Measurements from ENCODE around the gene HAAO. TPM values are rescaled to one million over a fixed set of nuclear protein-coding genes. Genes with fewer than 3 reads are reported as not detected.

HAAO gene
- total RNA-seq, 1 donor from 2014 or later, result 14.5 TPM

DNA sequence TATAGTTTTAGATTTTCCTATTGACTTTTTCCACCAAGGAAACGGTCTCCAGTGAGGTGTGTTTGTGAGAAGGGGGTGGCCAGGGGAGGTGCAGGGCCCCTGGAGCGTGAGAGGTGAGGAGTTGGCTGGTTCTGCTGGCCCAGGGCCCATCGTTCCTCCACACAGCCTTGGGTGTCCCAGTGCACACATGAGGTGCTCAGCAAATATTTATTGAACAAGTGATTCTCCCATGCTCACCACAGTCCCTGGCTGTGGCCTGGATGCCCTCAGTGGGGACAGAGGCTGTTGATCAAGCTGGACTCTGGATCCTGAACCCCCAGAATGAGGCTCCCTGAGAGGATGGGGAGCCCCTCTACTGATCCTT, 5.0 kb downstream of the HAAO start:
- Mint-ChIP-seq H3K4me3 (ENCODE audit: low read depth) (no peak overlapping the region), H3K4me1 (ENCODE audit: low read depth) (peaks cover 8% of the 10 kb centered on the region), H3K36me3 (ENCODE audit: insufficient read depth) (peaks cover 8% of the 10 kb centered on the region), H3K27me3 (peaks cover 3% of the 10 kb centered on the region), H3K27ac (no peak overlapping the region), H3K9me3 (ENCODE audit: low read depth) (peaks cover 3% of the 10 kb centered on the region)
- DNase-seq (ENCODE audit: low spot score, unreplicated experiment), result no peak
- TF ChIP-seq, protein P1, sequence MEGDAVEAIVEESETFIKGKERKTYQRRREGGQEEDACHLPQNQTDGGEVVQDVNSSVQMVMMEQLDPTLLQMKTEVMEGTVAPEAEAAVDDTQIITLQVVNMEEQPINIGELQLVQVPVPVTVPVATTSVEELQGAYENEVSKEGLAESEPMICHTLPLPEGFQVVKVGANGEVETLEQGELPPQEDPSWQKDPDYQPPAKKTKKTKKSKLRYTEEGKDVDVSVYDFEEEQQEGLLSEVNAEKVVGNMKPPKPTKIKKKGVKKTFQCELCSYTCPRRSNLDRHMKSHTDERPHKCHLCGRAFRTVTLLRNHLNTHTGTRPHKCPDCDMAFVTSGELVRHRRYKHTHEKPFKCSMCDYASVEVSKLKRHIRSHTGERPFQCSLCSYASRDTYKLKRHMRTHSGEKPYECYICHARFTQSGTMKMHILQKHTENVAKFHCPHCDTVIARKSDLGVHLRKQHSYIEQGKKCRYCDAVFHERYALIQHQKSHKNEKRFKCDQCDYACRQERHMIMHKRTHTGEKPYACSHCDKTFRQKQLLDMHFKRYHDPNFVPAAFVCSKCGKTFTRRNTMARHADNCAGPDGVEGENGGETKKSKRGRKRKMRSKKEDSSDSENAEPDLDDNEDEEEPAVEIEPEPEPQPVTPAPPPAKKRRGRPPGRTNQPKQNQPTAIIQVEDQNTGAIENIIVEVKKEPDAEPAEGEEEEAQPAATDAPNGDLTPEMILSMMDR (IDR thresholded peaks at IDR 0.05; ENCODE audit: unreplicated experiment), result no peak

DNA sequence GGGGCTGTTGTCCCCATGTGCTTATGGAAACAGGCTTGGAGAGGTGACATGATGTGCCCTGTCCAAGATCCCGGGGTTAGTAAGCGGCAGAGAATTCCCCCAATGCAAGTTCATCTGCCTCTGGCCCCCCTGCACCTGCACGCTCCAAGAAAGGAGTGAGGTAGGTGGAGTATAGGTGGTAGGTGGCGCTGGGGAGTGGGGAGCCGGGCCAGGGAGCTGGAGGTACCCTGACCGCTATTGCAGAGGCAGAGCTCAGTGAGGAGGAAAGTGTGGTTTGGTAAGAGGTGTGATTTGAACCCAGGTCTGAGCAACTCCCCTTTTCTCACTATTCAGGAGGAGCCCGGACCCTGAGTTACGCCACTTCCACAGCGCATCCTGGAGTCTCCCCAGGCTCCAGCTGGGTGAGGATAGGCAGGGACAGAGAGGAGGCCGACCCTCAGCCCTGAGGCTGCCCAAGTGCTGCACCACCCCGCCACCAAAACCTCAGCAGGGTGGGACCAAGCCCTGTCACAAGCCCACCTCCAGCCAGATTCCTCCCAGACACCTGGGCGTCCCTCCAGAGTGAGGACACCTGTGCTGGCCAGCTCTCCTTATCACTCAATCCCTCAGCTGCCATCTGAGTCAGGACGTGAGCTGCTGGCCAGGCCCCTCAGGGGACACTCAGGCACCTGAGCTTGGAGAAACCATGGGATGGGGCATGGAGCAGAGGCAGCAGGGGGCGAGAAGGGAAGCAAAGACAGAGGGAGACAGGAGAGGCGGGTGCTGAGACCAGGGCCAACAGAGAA, 5.6 kb downstream of the HAAO start:
- Mint-ChIP-seq H3K4me1 (ENCODE audit: low read depth) (peaks cover 6% of the 10 kb centered on the region), H3K4me3 (ENCODE audit: low read depth) (no peak overlapping the region), H3K36me3 (ENCODE audit: insufficient read depth) (peaks cover 14% of the 10 kb centered on the region), H3K27me3 (peaks cover 3% of the 10 kb centered on the region), H3K27ac (no peak overlapping the region), H3K9me3 (ENCODE audit: low read depth) (peaks cover 6% of the 10 kb centered on the region)
- no peak for DNase-seq (ENCODE audit: low spot score, unreplicated experiment)
- TF ChIP-seq, protein P1 (IDR thresholded peaks at IDR 0.05; ENCODE audit: unreplicated experiment), result no peak

DNA sequence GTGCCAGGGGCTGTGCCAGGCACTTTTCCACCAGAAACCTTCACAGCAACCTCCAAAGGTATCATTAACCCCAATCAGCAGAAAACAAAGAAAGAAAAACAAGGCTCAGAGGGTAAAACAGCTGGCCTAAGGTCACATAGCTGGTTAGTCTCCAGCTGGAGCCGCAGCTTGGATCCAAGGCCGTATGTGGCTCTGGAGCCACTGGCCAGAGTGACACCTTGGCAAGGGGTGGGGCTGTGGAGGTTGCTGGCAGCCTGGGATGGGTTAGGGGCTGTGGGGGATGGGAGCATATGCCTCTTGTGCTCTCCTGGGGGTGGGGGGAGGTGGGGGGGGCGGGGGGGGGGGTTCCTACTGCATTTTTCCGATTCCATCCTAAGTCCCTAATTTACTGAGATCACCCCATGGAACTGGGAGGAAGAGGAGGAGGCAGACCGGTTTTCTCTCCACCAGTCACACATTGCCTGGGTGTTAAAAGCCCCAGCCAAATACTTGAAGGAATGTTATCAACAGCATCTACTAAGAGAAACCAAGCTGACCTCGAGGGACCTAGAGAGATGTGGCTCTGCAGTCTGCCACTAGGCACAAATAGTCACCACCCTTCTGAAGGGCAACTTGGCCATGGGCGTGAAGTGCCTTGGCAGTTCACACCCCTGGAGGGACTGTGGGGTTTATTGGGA, 8.0 kb downstream of the HAAO start:
- Mint-ChIP-seq H3K36me3 (ENCODE audit: insufficient read depth) (peaks cover 25% of the 10 kb centered on the region), H3K4me3 (ENCODE audit: low read depth) (no peak overlapping the region), H3K9me3 (ENCODE audit: low read depth) (peaks cover 9% of the 10 kb centered on the region), H3K27me3 (no peaks in the 10 kb centered on the region), H3K27ac (no peak overlapping the region), H3K4me1 (ENCODE audit: low read depth) (peaks cover 3% of the 10 kb centered on the region)
- TF ChIP-seq, protein P1 (IDR thresholded peaks at IDR 0.05; ENCODE audit: unreplicated experiment), result no peak
- DNase-seq (ENCODE audit: low spot score, unreplicated experiment), result no peak

DNA sequence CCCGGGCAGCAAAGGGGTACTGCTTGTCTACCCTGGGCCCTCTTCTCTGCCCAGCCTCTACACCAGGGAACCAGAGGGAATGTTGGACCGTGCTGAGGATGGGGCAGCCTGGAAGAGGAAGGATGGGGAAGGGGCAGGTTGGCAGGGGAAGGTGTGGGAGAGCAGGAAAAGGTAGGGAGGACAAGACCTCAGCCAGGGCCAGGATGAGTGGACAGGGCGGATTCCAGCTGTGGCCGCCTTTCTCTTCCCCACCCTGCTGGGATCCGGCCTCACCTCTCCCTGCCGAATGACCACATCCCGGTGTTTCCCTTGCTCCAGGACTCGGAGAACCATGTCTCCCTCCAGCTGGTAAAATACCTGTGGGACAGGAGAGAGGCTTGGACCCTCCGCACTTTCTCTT, 8.9 kb downstream of the HAAO start:
- Mint-ChIP-seq H3K36me3 (ENCODE audit: insufficient read depth) (peaks cover 26% of the 10 kb centered on the region), H3K4me3 (ENCODE audit: low read depth) (no peak overlapping the region), H3K9me3 (ENCODE audit: low read depth) (peaks cover 9% of the 10 kb centered on the region), H3K27ac (no peak overlapping the region), H3K4me1 (ENCODE audit: low read depth) (peaks cover 3% of the 10 kb centered on the region), H3K27me3 (no peaks in the 10 kb centered on the region)
- TF ChIP-seq, protein P1 (IDR thresholded peaks at IDR 0.05; ENCODE audit: unreplicated experiment), result no peak
- DNase-seq (ENCODE audit: low spot score, unreplicated experiment), result no peak

DNA sequence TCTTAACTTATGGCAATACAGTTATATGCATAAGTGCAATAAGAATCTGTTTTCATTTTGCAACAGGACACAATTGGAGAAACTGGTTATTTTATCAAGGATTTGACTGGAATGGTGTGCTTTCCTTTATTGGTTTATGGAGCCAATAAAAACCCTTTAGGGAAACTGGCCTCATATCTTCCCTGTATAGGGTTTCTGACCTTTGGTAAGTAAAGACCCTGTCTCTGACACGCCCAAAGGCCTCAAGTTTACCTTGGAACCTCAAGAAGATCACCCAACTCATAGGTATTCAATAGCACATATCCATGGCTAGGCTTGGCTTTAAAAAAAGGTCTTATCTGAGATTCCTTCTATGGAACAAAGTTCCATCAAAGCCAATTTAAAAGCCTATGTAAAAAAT, 11.2 kb downstream of the HAAO start:
- Mint-ChIP-seq H3K4me1 (ENCODE audit: low read depth) (peaks cover 2% of the 10 kb centered on the region), H3K27ac (no peak overlapping the region), H3K9me3 (ENCODE audit: low read depth) (peaks cover 15% of the 10 kb centered on the region)

More for the DNA sequence above, 11.2 kb downstream of the HAAO start:
- peaks cover 34% of the 10 kb centered on the region for H3K36me3 Mint-ChIP-seq (ENCODE audit: insufficient read depth)
- TF ChIP-seq, protein P1 (IDR thresholded peaks at IDR 0.05; ENCODE audit: unreplicated experiment), result no peak
- no peak for DNase-seq (ENCODE audit: low spot score, unreplicated experiment)
- H3K4me3 Mint-ChIP-seq (ENCODE audit: low read depth), result no peak overlapping the region
- H3K27me3 Mint-ChIP-seq, result no peaks in the 10 kb centered on the region

Data from progenitor cell of endocrine pancreas (in vitro differentiated cells).